Measurements from ENCODE around the gene SCYL2. TPM values are rescaled to one million over a fixed set of nuclear protein-coding genes. Genes with fewer than 3 reads are reported as not detected.
"Not testable (repeated sequence)": the region's sequence is repeated elsewhere in the genome, so short reads cannot be mapped to it uniquely, and the experiment has no call there.

SCYL2 gene
- total and polyA plus RNA-seq, 9 donors: 11.0 to 47.6 (median 37.1) TPM

DNA sequence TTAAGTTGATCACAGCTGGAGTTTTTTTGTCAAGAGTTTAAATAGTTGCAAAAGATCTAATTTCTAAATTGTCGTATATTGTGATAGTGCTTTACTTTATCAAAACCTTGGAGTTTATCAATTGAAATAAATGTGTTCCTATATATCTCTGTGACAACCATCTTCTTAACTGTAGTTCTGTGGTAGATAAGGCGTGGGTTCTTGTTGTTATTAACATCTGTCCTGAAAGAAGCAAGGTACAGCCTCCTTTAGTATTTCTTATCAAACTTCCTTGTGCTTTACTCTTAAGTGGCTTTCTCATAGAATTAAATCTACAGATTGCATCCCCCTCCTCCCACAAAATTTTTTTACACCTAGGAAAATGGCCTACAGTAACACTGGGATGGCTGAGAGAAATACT, 7.3 kb downstream of the SCYL2 start:
- H3K27me3 ChIP-seq: no peaks in the 10 kb centered on the region
- intact Hi-C loops (cut with DNase I): no loop called here
- 56 to 76% (median 72%) methylated on average over 2 of the region's 2 CpGs for WGBS, 3 donors
- no peak for DNase-seq
- no peak overlapping the region for H3K4me3 ChIP-seq
- no peak overlapping the region for H3K27ac ChIP-seq
- no peaks in the 10 kb centered on the region for H3K9me3 ChIP-seq
- TF ChIP-seq, protein P1, sequence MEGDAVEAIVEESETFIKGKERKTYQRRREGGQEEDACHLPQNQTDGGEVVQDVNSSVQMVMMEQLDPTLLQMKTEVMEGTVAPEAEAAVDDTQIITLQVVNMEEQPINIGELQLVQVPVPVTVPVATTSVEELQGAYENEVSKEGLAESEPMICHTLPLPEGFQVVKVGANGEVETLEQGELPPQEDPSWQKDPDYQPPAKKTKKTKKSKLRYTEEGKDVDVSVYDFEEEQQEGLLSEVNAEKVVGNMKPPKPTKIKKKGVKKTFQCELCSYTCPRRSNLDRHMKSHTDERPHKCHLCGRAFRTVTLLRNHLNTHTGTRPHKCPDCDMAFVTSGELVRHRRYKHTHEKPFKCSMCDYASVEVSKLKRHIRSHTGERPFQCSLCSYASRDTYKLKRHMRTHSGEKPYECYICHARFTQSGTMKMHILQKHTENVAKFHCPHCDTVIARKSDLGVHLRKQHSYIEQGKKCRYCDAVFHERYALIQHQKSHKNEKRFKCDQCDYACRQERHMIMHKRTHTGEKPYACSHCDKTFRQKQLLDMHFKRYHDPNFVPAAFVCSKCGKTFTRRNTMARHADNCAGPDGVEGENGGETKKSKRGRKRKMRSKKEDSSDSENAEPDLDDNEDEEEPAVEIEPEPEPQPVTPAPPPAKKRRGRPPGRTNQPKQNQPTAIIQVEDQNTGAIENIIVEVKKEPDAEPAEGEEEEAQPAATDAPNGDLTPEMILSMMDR (IDR thresholded peaks at IDR 0.05): no peak
- no peak for TF ChIP-seq POLR2A (IDR thresholded peaks at IDR 0.05)
- no peak for TF ChIP-seq EP300 (IDR thresholded peaks at IDR 0.05)
- H3K4me1 ChIP-seq (ENCODE audit: insufficient read depth): peaks cover 2% of the 10 kb centered on the region
- no peaks in the 10 kb centered on the region for H3K36me3 ChIP-seq

DNA sequence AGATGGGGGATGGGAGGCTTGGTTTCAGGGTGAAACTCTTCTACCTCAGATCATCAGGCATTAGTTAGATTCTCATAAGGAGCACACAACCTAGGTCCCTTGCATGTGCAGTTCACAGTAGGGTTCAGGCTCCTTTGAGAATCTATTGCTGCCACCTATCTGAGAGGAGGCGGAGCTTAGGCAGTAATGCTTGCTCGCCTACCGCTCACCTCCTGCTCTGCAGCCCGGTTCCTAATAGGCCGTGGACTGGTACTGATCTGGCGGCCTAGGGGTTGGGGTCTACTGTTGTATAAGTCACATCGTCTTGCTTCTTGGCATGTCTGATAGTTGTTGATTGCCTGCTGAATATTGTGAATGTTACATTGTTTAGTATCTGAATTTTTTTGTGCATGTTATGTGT, 12.2 kb downstream of the SCYL2 start:
- Histone ChIP-seq H3K36me3 (no peaks in the 10 kb centered on the region), H3K27me3 (no peaks in the 10 kb centered on the region), H3K4me3 (no peak overlapping the region), H3K4me1 (ENCODE audit: insufficient read depth) (peaks cover 2% of the 10 kb centered on the region), H3K27ac (no peak overlapping the region), H3K9me3 (no peaks in the 10 kb centered on the region)
- DNase-seq: no peak
- intact Hi-C loops (cut with DNase I): no loop called here
- TF ChIP-seq EP300 (IDR thresholded peaks at IDR 0.05) (no peak), POLR2A (IDR thresholded peaks at IDR 0.05) (no peak)
- TF ChIP-seq, protein P1 (IDR thresholded peaks at IDR 0.05): no peak
- 98% methylated on average over 7 of the region's 7 CpGs for WGBS, 3 donors

DNA sequence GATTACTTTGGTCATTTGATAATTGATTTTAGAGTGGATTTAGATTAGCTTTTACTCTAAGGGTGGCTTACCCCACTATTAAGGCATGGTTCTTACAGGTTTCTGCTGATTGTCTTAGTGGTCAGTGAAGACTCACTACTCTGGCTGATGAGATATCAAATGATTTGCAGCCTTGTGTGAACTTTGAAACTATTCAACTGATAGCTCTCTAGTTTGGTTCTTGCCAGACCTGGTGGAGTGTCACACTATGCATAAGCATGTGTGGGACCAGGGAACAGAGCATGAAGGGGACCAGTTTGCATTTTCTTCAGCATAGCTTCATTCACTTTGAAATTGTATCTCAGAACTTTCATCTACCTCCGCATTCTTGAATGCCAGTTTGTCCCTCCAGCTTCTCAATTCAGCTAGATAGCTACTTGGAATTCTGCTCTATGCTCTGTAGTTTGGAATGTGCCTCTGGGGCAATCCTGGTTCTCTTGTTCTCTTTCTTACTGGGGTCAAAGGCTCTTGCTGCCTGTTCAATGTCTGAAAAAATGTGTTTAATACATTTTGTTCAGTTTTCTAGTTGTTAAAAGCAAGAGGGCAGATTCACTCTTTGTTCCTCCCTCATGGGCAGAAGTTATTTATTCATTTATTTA, 12.7 kb downstream of the SCYL2 start:
- intact Hi-C loops (cut with DNase I): no loop called here
- 91 to 100% (median 97%) methylated on average over 1 of the region's 1 CpG for WGBS, 3 donors
- Histone ChIP-seq H3K4me1 (ENCODE audit: insufficient read depth) (peaks cover 2% of the 10 kb centered on the region), H3K4me3 (no peak overlapping the region), H3K36me3 (no peaks in the 10 kb centered on the region), H3K27ac (no peak overlapping the region), H3K27me3 (no peaks in the 10 kb centered on the region), H3K9me3 (no peaks in the 10 kb centered on the region)
- no peak for DNase-seq
- no peak for TF ChIP-seq POLR2A (IDR thresholded peaks at IDR 0.05)
- no peak for TF ChIP-seq EP300 (IDR thresholded peaks at IDR 0.05)
- TF ChIP-seq, protein P1 (IDR thresholded peaks at IDR 0.05): no peak

DNA sequence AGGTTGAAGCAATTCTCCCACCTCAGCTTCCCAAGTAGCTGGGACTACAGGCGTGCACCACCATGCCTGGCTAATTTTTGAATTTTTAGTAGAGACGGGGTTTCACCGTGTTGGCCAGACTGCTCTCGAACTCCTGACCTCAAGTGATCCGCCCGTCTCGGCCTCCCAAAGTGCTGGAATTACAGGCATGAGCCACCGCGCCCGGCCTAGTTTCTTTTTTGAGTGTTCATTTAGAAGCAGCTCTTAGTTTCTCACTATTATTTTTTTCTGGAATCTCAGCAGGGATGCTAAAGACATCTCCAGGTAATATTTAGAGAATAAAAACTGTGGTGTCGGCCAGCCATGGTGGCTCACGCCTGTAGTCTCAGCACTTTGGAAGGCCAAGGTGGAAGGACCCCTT, 17.6 kb downstream of the SCYL2 start:
- H3K27me3 ChIP-seq; H3K36me3 ChIP-seq; DNase-seq; H3K27ac ChIP-seq; H3K4me1 ChIP-seq (ENCODE audit: insufficient read depth); intact Hi-C loops (cut with DNase I); H3K4me3 ChIP-seq; H3K9me3 ChIP-seq: not testable (repeated sequence)
- 96 to 99% (median 97%) methylated on average over 12 of the region's 12 CpGs for WGBS, 3 donors

DNA sequence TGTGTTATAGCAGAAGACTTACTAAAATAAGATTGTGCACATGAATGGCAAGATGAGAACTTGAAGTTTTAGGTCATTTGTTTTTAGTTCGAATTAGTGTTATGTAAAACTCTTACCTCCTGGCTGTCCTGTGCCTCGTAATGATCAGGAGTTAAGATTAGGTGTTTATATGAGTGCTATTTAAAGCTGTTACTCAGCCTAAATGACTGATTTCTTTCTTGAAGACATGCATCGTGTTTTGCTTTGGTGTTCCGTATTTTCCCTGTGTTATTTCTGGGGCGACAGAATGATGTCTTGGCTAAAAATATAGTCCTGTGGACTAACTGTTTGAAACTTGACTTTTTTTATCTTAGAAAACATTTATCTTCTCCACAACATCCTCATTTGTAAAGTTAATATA, 22.1 kb downstream of the SCYL2 start:
- Histone ChIP-seq H3K27ac (no peak overlapping the region), H3K4me3 (no peak overlapping the region), H3K36me3 (no peaks in the 10 kb centered on the region), H3K9me3 (no peaks in the 10 kb centered on the region), H3K27me3 (no peaks in the 10 kb centered on the region), H3K4me1 (ENCODE audit: insufficient read depth) (no peaks in the 10 kb centered on the region)
- TF ChIP-seq POLR2A (IDR thresholded peaks at IDR 0.05): no peak
- TF ChIP-seq, protein P1 (IDR thresholded peaks at IDR 0.05): no peak
- TF ChIP-seq EP300 (IDR thresholded peaks at IDR 0.05): no peak
- 46 to 65% (median 50%) methylated on average over 5 of the region's 5 CpGs for WGBS, 3 donors
- intact Hi-C loops (cut with DNase I): no loop called here
- DNase-seq: no peak

Data from ovary (tissue), 9 donors.